NCI-H2227 (cell line): ENCODE results near the gene NKD1.

ENCODE experiments used
- DNase-seq: peaks from one replicate; lab custom pipeline; 2025; ENCODE audit not compliant: unreplicated experiment; lab: John Stamatoyannopoulos, UW

NKD1 gene

GRCh38 chr16:50670476-50670875 lies 122.3 kb downstream of the NKD1 start:
- no peak for DNase-seq

DNA sequence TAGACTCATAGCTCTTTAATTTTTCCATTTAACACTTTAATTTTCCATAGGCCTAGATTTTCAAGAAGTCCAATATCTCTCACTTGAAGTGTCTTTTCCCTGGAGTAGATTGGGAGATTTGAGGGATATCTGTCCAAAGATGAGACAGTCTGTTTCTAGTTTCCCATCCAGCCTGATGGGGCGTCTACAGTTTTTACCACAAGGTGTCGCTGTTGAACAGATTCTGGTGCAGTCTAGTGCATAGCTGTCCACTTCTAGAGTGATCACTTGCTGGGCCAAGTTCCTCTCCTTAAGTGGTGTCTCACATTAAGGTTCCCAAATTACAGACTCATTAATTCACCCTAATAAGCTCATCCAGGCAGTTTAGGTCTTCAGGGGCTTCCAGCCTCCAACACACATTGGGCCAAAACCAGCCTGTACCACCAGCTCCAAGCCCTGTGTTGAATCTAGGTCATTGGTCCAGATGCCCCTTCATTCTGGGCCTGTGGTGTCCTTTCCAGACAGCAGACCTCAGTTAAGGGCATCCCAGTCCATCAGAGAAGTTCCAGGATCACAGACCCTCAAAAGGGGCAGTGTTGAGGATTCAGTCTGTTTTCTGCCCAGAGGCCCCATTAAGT lies 123.6 kb downstream of the NKD1 start:
- DNase-seq: peak; percentile 24

GRCh38 chr16:50673496-50674275 lies 125.5 kb downstream of the NKD1 start:
- DNase-seq: no peak

DNA sequence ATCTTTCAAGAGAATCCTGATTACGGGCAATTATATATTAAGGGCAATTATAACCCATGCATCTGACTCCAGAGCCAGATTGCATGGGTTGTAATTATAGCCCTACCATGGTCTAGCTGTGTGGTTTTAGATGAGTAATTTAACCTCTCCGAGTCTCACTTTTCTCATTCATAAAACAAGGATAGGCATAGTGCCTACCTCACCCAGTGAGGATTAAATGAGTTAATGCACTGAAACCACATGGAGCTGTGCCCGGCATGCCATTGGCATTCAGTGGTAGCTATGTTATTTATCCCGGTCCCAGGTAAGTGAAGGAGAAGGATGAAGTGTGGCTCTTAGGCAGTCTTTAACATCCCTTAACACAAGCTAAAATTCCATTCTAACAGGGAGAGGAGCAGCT lies 126.6 kb downstream of the NKD1 start:
- no peak for DNase-seq

GRCh38 chr16:50675686-50676610 lies 127.8 kb downstream of the NKD1 start:
- no peak for DNase-seq

GRCh38 chr16:50676684-50677225 lies 128.6 kb downstream of the NKD1 start:
- DNase-seq: no peak

DNA sequence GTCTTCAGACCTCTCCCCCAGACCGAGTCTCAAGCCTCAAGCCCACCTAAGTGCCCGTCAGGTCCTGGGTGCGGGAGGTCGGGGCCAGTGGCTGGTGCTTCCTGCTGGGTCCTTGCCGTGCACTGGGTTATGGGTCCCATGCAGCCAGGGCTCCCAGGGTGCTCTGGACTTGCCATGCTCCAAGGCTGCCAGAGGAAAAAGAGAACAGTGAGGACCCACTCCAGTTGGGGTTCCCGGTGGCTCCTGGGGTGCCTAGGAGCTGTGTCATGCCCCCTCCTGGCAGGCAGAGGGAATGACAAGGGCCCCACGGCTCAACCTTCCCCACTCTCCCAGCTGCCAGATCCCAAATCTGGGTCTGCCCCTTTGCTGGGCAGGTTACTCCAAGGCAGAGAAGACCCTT lies 129.2 kb downstream of the NKD1 start:
- no peak for DNase-seq

GRCh38 chr16:50678531-50678930 lies 130.3 kb downstream of the NKD1 start:
- no peak for DNase-seq

DNA sequence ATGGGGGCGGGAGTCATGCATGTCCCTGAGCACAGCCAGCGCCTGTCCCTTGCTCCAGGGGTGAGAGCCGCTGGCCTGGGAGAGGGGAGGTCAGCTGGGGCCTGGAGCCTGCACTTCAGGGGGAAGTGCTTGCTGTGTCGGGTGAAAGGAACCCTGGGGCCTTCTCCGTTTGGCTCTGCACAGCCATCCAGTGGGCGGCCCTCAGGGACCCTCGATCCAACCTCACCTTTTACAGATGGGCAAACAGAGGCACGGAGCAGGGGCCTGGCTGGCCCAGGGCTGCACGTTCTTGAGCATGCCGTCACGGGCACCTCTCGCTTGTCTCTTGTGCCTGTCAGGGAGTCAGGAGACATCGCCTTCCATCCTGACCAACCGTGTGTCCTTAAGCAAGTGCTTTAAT lies 131.1 kb downstream of the NKD1 start:
- no peak for DNase-seq

DNA sequence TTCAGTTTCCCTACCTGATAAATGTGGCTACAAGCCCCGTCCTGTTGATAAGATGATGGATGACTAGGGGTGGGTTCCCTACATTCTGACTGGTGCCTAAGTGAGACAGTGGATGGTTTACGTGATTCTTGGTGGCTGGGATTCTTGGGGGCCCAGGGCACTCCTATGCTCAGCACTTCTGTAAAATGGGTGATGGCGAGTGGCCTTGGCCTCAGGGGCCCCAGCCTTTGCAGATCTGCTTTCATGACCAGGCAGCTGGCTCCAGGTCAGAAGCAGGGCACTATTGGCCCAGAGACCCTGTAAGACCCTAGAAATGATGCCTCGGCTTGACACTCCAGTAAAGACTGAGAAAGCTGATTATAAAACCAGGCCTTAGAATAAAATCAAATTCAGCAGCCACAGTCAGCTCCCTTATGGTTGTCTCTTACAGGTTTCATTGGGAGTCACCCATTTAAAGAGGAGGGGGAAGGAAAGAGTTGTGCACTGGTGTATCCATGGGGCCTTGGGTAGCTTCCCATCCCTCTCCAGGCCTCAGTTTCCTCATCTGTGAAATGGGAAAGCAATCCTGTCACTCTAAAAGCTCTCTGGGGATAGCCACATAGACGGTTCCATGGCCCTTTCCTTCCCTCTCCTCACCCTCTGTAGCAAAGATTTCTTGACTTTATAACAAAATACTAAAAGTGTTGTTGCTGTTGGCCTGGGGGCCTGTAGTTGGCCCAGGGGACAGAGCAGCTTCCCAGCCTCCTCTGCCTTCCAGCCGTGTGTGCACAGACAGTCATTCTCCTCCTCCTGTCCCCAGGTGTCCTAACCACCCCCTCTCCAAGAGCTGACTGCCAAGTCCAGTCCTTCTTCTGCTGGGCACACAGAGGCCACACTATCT lies 131.7 kb downstream of the NKD1 start:
- DNase-seq: no peak

DNA sequence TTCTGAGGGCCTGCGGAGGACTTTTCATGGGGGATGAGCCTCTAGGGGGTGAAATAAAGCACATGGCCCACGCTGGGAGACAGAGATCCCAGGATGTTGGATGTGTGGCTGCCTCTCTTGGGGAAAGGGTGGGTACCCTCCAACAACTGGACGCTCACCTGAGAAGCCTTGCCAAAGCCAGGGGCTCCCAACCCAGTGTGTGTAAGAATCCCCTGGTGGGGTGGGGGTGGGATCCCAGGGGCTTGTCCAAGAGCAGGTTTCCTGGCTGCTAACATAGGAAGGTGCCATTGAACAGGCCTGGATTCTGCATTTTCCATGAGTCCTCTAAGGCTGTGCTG lies 132.3 kb downstream of the NKD1 start:
- DNase-seq: no peak

DNA sequence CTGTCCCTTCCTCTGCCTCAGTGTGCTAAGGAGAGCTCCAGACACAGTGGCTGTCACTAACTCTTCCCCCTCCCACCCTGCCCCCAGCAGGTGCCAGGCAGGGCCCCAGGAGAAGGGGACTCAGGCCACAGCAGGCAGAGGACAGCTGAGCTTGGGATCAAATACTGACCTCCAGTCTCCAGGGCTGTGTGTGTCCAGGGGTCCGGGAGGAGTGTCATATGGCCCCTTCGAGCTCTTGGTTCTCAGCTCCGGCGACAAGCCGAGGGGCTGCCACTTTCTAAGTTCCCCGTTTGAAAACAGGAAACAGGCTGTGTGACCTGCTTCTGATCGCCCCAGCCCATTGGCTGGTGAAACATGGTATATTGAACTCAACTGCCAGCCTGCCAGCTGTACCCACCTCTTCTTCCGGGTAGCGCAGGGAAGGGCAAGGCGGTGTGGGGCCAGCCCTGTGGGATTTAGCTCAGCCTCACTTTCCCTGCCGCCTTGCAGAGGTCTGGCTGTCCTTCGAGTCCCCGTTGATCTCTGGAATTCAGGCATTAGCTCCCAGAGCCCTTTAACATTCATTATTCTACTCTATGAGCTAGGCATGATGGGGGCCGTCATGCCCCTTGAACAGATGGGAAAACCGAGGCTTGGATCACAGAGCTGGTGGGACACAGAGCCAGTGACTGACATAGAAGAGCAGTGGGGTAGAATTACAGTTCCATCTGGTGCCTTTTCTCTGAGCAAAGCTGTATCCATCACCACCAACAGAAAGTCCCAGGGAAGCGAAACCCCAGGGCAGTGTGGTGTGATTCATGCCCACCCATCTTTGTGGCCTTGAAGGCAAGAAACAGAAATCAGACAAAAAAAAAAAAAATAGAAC lies 133.1 kb downstream of the NKD1 start, which contains the start of gene SNX20:
Gene SNX20, minus strand, starts transcription at position 292 of the 865 bp plus-strand sequence. CDS start 3,786 bp downstream, outside the sequence.
- no peak for DNase-seq

DNA sequence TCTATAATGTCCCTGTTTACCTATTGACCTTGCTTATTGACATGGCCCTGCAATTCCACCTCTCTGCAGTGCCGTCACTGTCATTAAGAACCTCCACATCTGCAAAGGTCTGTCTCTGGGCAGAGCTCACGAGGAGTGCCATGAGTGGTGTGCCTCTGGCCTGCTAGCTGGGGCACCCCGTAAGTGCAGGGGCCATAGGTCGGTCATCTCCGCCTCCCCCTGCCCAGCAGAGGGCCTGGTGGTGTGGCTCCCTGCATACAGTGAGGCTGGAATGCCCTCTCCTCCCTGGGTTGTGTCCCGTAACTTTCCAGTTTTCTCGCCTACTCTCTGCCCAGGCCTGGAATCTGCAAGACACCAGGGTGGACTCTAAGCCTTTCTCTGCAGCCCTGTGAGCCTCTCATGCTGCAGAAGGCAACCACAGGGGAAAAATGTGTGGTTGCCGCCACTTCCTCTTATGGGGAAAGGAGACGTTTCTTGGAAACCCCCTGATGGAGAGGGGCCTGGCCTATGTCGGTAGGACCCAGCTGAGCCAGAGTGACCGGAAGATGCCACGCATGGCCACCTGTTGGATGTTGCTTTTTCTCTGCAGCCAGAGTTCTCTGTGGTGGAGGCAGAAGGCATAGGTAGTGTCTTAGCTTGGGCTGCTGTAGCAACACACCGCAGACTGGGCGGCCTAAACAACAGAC lies 135.6 kb downstream of the NKD1 start:
- no peak for DNase-seq

DNA sequence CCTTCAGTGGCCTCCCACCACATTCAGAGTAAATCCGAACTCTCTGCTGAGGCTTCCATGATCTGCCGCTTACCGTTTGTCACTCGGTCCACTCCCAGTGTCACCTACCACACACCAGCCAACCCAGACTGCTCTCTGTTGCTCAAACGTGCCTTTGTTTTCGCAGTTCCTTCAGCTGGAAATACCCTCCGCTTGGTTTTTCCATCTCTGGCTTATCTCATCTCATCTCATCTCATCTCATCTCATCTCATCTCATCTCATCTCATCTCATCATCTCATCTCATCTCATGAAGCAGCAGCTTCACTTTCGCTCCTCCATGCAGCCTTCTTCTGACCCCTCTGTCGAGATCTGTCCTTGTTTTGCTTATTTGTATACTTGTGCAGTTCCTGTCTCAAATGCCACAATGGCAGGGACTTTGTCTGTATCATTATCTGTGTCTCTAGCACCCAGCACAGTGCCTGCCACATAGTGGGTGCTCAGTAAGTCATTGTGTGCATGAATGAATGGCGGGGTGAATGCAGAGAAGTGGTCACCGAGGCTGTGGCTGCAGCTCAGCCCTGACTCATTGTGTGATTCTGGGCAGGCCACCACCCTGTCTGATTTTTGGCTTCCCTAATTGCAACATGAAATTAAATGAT lies 136.7 kb downstream of the NKD1 start:
- no peak for DNase-seq

GRCh38 chr16:50685462-50686063 lies 137.4 kb downstream of the NKD1 start:
- DNase-seq: no peak

DNA sequence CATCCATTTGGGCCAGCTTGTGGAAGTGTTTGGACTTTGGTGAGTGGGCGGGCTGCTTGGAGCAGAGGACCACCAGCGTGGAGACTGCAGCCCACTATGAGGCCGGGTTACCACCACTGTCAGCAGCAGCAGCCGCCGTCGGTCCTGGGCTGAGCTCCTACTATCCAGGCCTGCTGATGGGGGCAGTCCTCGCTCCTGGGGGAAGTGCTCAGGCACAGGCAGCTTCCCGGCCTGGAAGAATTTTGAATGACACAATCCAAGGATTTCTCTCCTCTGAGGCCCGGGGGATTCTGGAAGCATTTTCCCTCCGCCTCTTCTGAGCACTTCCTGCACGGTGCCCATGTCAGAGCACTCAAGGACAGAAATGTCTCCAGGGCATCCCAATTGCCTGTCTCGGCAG lies 139.9 kb downstream of the NKD1 start:
- no peak for DNase-seq

DNA sequence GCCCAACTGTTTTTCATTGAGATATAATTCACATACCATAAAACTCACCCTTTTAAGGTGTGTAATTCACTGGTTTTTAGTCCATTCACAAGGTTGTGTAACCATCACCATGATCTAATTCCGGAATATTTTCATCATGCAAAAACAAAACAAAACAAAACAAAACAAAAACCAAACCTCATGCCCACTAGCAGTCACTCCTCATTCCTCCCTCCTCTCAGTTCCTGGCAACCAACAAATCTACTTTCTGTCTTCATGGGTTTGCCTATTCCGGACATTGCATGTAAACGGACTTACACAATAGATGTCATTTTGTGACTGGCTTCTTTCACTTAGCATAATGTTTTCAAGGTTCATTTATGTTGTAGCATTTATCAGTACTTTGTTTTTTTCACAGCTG lies 140.7 kb downstream of the NKD1 start:
- no peak for DNase-seq

GRCh38 chr16:50690177-50690576 lies 142.0 kb downstream of the NKD1 start:
- no peak for DNase-seq
